SW480 (cell line): ENCODE results near the gene BMPER.
A peak's percentile ranks its signal among the peaks of the same experiment; 100 is the strongest.

Experiments used
- DNase-seq: peaks from one replicate; pipeline ENCODE4 v3.0.0-alpha.2; 2016; ENCODE audit warnings: low spot score

Gene BMPER

DNA sequence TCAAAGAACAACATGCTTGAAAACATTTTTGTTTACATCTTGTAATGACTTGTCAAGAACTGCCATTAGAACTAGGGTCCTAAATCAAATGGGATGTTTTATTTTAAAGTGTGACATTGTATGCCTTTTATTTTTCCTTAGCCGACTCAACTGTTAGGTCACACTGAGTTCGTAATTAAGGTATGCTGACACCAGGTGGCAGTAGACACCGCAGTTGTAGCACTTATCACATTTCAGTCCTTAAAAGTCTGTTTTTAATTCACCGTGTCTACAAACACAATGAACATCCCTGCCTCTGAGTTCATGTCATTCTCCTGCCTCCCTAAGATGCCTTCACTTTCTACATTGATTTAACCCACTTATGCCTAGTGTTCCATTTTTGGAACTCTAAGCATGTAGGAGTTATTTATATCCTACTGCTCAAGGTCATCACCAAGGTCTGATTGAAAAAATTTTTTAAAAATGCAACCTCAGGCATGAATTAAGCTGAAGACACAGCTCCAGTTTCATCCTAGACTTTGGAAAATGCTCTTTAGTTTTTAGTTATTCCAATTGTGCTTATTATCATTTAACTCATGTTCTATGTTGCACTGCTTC lies 186.1 kb downstream of the BMPER start:
- DNase-seq: peak; percentile 25

DNA sequence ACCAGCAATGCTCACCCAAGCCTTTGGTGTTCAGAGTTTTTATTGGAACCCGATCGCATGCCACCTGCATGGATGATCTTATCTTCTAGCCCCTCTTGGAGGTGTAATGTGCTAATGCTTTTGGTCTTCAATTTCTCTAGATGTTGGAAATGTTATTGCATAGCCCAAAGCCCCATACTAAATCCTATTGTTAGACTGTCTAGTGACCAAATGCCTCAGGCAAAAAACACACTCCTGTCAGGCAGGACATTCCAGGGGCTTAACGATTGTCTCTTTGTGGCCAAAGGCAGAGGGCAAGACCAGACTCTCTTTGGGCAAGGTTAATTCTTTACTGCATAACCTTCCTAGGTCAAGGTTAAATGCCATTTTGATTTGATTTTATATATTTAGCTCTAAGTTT lies 187.9 kb downstream of the BMPER start:
- no peak for DNase-seq

DNA sequence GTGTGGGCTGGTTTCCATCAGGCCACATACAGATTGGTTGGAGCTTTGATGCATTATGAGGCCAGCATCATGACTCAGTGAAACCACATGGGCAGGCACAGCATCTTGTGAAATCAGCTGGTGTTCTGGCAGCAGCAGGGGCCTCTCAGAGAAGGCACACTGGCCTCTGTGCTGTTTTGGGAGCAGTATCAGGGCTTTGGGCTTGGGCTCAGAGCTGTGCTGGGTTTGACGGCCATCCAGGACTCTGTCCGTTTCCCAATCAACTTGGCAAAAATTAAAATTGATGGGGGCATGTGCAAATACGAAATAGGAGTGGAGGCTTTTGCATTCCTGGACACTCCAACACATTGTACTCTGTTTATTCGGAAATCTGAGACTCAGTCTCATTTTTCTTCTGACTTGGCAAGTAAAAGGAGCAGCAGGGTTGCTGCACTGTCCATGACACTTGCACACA lies 190.9 kb downstream of the BMPER start:
- DNase-seq: no peak

DNA sequence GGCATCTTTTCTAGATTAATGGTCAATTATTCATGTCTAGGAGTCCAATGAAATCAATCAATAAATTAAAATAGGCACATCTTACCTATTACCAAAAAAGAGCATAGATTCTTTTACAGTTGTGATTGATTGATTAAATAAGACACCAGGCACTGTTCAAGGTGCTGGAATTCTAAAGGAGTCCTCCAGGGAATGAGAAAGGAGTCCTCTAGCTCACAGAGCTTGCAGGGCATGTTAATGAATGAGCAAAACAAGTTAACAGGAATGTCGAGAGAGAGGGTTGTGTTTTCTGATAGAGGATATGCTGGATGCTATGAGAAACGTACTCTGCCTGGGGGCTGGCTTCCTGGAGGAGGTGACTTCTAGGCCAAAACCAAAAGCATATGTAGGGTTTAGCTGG lies 191.4 kb downstream of the BMPER start:
- no peak for DNase-seq

DNA sequence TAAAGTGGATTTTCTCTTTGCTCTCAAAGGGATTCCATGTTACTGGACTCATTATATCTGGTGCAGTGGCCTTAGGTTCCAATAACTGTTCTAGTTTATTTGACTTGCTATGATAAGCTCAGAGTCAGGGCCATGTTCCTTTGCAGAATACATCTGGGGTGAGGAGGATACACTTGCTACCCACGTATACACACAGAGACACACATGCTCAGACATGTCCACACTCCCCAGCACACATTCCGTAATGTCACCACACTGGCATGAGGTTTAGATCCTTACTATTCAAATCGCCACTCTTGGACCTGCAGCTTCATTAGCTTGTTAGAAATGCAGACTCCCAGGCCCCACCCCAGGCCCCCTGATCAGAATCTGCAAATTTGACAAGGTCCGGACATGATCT lies 195.3 kb downstream of the BMPER start:
- DNase-seq: no peak

DNA sequence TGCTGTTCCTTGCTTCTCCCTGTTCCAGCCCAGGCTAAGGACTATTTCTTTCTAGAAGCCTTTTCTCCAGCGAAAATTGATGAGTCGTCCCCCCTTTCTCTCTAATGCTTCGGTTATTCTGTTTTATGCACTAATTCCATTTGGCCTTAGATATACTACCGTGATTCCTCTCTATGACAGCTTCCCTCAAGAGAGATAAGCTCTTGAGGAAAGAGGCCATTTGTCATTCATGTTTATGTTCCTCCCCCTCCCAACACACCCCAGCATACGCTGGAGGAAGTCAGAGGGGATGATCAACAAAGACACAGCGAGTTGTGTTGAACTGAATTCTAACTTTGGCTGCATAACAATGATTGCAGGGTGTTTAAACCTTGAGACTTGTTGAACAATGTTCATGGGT lies 198.8 kb downstream of the BMPER start:
- DNase-seq: no peak

DNA sequence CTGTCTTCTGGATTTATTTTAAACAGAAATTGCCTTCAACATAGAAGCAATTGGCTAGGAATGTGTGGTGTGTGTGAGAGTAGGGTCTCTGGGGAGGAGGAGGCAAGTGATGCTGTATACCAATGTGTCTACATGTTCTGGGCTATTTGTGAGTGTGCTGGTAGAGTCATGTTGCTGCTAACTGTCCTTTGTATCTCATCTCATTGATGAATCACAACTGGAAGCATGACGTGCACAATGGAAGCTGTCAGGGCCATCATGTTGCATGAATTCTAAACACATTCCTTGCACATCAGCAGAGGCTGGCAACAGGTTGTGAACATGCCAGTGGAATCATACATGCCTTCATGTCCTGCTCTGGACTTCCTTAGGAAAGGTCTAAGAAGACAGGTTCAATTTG lies 199.7 kb downstream of the BMPER start:
- DNase-seq: no peak

DNA sequence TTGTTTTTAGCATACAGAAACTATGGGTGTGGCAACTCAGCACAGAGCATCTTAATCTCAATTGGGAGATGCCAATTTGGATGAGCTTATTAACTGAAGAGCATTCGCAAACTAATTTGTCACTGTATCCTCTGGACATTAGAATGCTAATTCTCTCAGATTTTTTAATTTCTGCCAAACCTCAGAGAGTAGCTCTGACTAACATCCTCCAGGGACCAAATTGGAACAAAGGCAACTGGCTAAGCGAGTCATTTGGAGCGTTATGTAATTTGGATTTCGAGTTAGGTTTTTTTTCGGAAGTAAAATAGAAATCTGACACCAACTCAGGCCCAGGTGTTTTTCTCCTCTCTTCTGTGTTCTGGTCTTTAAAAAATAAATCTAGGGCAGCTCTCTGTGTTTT lies 201.9 kb downstream of the BMPER start:
- no peak for DNase-seq

DNA sequence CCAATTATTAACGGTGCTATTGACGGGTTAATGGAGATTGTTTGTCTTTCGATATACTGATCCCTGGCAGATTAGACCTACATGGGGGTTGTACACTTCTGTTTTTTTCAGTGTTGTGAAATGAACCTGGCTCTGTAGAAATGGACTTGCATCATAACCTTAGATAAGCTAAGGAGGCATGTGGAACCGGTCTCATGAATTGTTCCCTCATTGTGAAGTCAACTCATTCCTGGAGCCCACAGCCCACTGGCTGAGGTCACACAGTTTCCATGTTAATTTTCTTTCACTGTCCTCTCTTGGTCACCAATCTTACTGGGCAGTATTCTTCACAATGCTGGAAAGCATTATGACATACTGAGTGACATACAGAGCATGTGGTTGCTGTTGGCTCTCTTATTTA lies 202.8 kb downstream of the BMPER start:
- DNase-seq: no peak

DNA sequence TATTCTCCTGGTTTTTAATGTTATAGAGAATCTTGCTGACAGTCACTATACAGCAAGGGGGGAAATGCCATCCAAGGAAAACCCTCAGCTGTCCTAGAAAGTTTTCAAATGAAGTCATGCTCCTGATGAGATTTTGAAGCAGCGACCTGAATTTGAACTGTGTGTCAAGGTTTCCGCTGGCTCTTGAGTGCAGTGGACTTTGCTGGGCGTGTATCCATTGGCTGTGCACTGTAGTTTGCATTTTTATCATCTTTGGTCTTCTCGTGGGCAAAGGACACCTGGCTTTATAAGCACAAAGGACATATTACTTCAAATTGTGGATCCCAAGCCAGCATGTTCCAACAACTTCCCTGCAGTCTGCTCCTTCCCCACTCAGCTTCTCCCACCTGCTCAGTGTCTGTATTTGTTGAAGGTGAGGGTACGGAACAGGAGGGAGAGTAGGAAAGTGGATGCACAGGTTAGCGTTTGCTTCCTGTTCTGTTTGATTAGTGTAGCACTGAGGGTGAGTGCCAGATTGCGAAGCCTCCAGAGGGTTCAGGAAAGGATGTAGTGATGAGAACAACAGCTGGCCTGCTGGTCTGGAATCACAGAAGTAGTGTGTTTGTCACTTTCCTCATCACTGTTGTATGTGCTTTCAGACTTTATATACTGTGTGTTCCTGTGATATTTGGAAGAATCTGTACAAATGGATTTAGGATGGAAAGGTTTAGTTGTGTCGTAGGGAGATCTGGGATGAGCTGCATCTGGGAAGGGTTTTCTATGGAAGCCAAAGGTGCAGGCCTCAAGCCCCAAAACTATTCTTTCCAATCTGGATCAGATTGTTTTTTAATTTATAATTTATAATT lies 204.8 kb downstream of the BMPER start:
- DNase-seq: no peak

DNA sequence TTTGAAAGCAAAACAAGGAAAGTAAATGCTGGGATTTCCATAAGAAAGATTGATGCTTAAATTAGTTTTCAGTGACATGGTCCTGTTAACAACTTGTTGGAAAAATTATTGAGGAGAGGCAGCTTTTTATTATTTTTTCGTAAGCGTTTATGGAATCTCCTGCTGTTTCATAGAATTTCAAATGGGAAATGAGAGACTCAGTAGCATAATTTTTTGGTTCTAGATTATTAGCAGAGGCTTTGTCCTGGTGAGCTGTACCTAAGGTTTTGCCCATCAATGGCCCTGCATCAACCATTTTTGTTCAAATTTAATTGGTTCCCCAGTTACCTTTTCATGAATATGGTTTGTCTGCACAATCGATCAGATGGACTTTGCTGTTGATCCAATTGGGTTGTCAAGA lies 205.7 kb downstream of the BMPER start:
- no peak for DNase-seq

DNA sequence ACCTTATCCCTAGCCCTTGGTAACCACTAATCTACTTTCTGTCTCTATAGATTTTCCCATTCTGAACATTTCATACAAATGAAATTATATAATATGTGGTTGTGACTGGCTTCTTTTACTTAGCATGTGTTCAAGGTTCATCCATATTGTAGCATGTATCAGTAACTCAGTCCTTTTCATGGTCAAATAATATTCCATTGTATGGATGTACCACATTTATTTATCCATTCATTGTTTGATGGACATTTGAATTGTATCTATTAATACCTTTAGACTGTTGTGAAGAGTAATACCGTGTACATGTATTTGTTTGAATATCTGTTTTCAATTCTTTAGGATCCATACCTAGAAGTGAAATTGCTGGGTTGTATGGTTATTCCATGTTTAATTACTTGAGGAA lies 210.2 kb downstream of the BMPER start:
- DNase-seq: no peak

DNA sequence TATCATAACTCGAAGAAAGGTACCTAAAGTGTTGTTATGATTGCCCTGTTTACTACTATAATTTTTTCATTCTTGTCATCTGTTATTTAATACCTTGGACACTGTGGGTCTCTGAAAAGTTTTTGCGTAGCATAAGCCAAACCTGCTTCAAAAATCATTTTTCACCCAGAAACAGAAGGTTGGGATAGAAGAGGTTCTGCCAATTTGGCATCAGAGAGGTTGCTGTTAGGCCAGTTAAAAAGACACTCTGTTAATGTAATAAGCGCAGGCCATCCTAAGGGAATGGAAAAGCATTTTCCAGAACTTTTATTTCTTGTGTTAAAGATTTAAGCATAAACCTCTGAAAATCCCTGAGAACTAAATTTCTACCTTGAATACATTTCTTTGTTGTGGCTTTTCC lies 212.2 kb downstream of the BMPER start:
- DNase-seq: no peak

DNA sequence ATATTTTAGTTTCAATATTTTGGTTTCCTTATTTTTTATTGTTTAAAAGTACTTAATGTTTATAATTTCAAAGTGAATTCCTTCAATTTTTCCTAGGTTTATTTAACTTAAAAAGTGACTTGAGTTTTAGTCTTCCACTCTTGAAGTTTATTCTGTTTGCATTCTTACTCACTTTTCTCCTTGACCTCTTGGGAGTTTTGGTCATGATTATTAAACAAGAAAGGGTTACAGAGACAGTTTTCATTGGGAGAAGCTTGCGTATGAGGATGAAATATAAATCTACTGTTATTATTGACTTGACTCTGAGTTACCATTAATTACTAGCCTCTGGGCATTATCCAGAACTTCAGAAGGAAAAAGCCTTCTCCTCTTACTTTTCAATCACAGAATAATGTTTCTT lies 216.0 kb downstream of the BMPER start:
- DNase-seq: no peak

DNA sequence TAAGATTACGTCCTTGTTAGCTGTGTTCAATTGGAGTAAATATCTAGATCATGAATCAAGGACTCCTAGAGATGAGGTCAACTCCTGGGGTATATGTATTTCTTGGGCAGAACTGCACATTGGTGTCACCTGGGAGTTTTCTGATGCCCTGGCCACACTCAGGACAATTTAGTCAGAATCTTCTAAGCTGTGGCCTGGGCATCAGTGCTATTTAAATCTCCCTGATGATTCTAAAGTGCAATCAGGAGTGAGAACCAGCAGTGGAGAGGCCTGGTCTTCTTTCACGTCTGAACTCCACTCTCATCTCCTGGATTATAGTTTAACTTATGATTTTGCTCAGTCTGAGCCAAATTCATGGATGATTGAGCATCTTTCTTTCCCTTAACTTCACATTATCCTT lies 218.0 kb downstream of the BMPER start:
- no peak for DNase-seq

DNA sequence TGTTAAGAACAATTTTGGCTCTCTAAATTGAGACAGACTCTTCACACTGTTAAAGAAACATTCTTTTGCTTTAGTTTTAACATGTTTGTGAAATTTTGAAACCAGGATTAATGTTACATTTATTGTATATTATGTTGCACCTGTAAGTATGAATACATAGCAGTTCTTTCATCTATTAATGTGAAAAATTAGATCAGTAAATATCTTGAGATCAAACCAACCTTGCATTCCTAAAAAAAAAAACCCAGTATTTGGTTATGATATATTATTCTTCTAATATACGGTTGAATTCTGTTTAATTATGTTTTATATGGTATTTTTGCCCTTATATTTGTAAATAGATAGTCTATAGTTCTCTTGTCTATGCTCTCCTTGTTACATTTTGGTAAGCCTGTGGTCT lies 219.4 kb downstream of the BMPER start:
- DNase-seq: no peak

DNA sequence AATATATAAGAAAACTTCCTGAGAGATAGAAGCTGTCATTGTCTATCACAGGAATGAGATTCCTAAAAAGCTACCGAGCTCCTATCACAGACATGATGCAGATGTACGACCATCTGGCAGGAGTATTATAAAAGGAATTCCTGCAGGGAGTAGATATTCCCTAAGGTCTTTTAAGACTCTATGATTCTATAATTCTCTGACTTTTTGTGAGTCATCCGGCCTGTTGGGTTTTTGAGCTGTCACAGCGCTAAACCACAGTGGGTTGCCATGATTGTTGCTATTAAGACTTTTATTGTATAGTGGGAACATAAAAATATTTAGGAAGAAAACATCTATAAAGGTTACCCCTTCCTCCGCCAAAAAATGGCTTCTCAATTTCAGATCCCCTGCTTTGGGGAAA lies 223.4 kb downstream of the BMPER start:
- no peak for DNase-seq

DNA sequence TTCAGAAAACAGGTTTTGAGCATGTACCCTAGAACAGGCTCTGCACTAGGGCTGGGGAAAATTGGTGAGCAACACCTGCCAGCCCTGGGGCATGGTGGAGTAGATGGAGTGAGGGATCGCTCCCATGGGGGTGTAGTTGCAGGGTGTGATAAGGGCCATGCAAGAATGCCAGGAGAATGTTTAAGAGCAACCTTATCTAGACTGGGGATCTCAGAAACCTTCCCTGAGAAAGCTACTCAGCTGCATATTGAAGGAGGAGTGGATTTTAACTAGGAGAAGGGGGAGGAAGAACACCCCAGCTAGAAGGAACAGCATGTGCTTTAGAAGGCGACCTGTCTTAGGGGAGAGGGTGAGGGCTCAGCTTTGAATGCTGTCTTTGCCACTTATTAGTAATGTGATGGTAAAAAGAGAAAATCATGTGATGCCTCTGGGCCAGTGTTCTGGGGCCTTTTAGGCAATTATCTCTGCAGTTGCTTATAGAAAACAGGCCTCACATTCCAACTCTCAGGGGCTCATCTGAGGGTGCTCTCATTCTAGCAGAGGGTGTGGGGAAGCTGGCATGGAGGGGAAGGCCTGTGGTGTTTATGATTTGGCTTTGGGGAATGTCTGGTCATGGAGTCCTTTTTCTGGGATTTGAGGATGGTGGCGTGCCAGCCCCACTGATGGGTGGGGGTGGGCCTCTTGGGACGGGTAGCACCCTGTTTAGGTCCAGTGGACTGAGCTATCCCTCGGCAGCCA lies 225.4 kb downstream of the BMPER start:
- peak; percentile 9 for DNase-seq

DNA sequence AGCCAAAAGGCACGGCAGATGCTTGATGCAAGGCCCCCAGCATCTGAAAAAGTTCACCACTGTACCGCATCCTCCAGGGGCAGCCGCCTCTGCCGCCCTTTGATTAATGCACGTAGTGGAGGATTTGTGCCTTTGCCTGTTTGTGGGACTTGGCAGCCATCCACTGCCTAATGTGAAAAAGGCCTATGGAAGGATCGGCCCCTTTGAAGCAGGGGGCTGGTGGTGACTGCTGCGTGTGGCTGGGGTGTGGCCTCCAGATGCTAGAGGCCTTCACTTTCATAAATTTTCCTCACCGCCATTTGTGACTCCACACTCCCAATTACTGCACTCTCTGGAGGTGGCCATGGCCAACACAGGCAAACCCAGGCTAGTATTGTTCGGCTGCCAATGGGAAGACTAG lies 226.0 kb downstream of the BMPER start:
- DNase-seq: peak; percentile 90

DNA sequence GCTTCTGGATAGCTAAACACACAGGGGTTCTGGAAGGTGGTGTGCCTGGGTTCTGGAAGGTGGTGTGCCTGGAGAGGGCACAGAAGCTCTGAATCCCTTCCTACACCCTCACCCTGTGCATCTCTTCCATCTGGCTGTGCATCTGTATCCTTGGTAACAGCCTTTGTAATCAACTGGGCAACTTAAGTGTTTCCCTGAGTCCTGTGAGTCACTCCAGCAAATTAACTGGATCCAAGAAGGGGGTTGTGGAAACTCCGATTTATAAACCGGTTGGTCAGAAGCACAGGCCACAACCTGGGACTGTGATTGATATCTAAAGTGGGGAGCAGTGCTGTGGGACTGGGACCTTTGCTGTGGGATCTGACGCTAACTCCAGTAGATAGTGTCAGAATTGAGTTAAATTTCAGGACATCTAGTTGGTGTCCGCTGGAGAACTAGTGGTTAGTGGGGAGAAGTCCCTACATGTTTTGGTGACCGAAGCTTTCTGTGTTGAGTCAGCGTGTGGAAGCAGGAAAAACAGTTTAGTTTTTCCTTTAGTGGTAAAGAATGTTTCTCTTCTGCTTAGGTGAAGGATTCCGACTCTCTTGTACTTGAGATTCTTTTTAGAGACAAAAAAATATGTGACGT lies 228.1 kb downstream of the BMPER start:
- no peak for DNase-seq

DNA sequence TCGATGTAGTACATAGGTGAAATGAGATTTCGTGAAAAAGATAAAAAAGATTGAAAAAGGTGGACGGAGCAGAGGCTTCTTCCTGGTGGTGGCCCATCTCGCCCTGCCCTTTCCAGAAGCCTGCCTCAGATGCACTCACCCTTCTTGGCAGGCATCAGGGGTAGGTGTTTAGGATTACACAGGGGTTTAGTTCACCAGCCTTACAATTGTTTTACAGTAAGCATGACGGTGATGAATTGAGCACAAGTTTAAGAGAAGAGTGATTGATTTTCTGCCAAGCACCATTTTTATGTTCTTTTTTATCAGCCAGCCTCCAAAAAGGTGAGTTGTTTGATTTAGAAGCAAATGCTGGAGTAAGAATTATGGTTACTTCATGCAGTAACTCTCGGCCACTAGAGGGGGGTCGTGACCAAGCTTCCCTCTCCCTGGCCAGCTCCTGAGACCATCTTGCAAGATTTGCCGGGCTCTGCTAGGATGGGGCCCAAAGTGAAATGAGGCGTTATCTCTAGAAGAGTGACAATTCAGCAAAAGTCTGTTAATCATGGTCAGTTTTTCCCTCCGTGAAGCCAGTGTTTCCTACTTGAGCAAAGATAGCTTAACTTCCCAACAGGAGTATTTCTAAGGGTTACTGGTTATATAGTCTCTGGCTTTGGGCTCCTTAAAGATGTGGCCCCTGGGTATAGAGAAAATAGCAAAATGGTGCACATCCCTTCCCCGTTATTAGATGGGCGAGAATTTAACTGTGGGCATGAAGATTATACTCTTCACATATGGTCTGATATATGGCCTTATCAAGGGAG lies 228.8 kb downstream of the BMPER start:
- DNase-seq: peak; percentile 57

DNA sequence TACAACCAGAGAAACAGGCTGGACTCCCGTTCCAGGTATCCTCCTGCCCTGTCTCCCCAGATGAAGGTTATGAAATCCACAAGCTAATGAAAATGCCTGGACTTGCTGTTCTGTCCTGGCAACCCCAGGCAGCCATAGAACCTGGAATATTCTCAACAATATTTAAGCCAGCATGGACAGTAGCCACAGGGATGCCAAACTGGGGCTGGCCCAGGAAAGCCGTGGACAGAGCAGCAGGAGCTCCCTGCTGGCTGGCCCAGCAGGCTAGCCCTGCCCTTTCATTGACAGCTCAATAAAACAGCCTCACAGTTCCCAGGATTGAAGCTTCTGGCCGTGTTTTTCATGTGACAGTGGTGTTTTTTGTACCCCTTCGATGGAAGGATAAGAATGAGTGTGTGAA lies 230.6 kb downstream of the BMPER start:
- DNase-seq: no peak
